ENCODE results near the gene HIPK3.

The HIPK3 gene

DNA sequence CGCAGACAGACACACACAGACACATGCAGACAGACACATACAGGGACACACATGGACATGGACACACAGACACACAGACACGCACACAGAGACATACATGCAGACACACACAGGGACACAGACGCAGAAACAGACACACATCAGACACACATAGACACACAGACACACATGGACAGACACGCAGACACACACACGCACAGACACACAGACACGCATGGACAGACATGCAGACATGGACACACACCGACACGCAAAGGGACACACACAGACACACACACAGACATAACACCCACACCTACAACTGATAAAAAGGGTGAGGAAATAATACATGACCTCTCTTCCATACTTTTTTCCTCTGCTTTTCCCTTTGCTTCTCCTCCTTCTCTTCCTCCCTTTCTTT, 146.2 kb downstream of the HIPK3 start:
- TF ChIP-seq, protein P1, sequence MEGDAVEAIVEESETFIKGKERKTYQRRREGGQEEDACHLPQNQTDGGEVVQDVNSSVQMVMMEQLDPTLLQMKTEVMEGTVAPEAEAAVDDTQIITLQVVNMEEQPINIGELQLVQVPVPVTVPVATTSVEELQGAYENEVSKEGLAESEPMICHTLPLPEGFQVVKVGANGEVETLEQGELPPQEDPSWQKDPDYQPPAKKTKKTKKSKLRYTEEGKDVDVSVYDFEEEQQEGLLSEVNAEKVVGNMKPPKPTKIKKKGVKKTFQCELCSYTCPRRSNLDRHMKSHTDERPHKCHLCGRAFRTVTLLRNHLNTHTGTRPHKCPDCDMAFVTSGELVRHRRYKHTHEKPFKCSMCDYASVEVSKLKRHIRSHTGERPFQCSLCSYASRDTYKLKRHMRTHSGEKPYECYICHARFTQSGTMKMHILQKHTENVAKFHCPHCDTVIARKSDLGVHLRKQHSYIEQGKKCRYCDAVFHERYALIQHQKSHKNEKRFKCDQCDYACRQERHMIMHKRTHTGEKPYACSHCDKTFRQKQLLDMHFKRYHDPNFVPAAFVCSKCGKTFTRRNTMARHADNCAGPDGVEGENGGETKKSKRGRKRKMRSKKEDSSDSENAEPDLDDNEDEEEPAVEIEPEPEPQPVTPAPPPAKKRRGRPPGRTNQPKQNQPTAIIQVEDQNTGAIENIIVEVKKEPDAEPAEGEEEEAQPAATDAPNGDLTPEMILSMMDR (conservative IDR thresholded peaks at IDR 0.05) = no peak
- H3K27ac ChIP-seq = no peak overlapping the region

DNA sequence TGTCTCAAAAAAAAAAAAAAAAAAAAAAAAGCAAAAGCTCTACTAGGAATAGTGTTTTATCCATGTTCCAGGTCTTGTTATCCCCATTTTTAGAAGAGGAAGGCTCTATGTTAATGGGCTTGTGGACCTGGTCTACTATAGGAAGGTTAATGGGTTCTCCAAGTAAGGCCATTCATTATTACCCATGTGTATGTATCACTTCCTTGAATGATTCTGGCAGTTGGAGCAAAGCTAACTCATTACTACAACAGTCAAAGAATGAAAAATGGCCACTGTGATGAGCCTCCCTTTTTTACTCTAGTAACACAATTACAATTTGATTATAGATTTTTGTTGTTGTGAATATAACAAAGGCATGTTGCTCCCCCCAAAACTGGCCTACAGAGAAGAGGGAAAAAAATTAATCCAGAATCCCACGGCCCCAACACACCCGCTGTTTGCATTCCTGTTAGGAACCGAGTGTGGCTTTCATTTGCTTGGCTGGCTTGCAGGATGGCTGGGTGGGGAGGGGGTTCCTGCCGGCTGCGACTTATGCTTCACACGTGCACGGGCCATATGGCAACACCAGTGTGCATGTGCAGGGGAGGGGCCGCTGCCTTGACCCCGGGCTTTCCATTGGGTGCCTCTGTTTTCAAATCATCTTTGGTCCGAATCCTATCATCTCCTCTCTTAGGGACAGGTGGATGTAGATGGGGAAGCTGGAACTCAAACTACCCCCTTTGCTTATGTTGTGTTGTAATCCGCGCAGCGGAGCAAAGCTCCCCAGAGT, 148.8 kb downstream of the HIPK3 start:
- TF ChIP-seq, protein P1 (conservative IDR thresholded peaks at IDR 0.05) = no peak
- no peak overlapping the region for H3K27ac ChIP-seq
